Natural killer cell (primary cell): Measurements from ENCODE around the gene CCDC57. TPM values are rescaled to one million over a fixed set of nuclear protein-coding genes. Genes with fewer than 3 reads are reported as not detected.

Experiments used
- ATAC-seq, 3 donors: fragments of 150-1000 bp in 2 of 3; fragments of 200-7000 bp in 1 of 3; cut with Tn5 transposase; 1 replicate in 1 of 3; 2 replicates in 2 of 3; pipeline ENCODE4 v1.10.0; 2021; ENCODE audit warnings: mild to moderate bottlenecking in 2 of 3, moderate library complexity in 2 of 3
- DNase-seq, 2 donors: peaks; one replicate each; pipeline versions ENCODE4 v3.0.0 to v3.0.0-alpha.2; 2013 to 2021; ENCODE audit warnings: mixed read lengths in 1 of 2
- H3K27ac ChIP-seq: one replicate; pipeline ENCODE4 v1.5.1; 2013; ENCODE audit warnings: mild to moderate bottlenecking, low read length
- H3K27me3 ChIP-seq: one replicate; pipeline ENCODE4 v1.6.1; 2013; ENCODE audit warnings: low read length; ENCODE audit not compliant: control insufficient read depth, insufficient read depth
- H3K36me3 ChIP-seq: one replicate; pipeline ENCODE4 v1.6.1; 2013; ENCODE audit warnings: low read length; ENCODE audit not compliant: control insufficient read depth, insufficient read depth
- H3K4me1 ChIP-seq: one replicate; pipeline ENCODE4 v1.6.1; 2013; ENCODE audit warnings: low read length; ENCODE audit not compliant: control insufficient read depth, insufficient read depth
- H3K4me3 ChIP-seq: one replicate; pipeline ENCODE4 v1.5.1; 2013; ENCODE audit warnings: low read length
- H3K9me3 ChIP-seq: one replicate; pipeline ENCODE4 v1.6.1; 2013; ENCODE audit warnings: low read length; ENCODE audit not compliant: control insufficient read depth, insufficient read depth
- H3K27ac Mint-ChIP-seq, 2 donors: one replicate each; pipeline ENCODE4 v1.8.0; 2022; ENCODE audit warnings: mild to moderate bottlenecking in 2 of 2, mixed read lengths in 2 of 2, moderate library complexity in 1 of 2
- H3K27me3 Mint-ChIP-seq, 2 donors: one replicate each; pipeline ENCODE4 v1.8.0; 2022; ENCODE audit warnings: low read depth in 2 of 2, mixed read lengths in 2 of 2
- H3K36me3 Mint-ChIP-seq: one replicate; pipeline ENCODE4 v1.8.0; 2022; ENCODE audit warnings: mixed read lengths
- H3K4me1 Mint-ChIP-seq, 2 donors: one replicate each; pipeline ENCODE4 v1.8.0; 2022; ENCODE audit warnings: mixed read lengths in 2 of 2
- H3K4me3 Mint-ChIP-seq: one replicate; pipeline ENCODE4 v1.8.0; 2022; ENCODE audit warnings: mild to moderate bottlenecking, moderate library complexity, mixed read lengths
- H3K9me3 Mint-ChIP-seq, 2 donors: one replicate each; pipeline ENCODE4 v1.8.0; 2022; ENCODE audit warnings: mixed read lengths in 2 of 2
- WGBS: methylation state at CpG from one replicate; pipeline ENCODE4 v1.1.7; 2013; ENCODE audit warnings: missing lambda C conversion rate; ENCODE audit not compliant: insufficient coverage; 5-methylcytosine and 5-hydroxymethylcytosine counted together
- intact Hi-C: fragments of 100-400 bp; cut with micrococcal nuclease; formaldehyde crosslinking; loops from one replicate; pipeline ENCODE4 v1.14.2; 2022
- total RNA-seq, 4 donors: library from RNA; stranded (reverse); fragments of 120-200 nt in 1 of 4; gene quantifications; one replicate each; pipeline versions ENCODE4 v1.2.3 to v1.2.4, GENCODE V29; 2013 to 2022
- TF ChIP-seq, protein P1 (sequence below): fragments of 200-600 bp; IDR thresholded peaks from one replicate; pipeline ENCODE4 v1.8.0; 2022; ENCODE audit warnings: antibody characterized with exemption

The CCDC57 gene
- total RNA-seq, 3 donors from 2014 or later (not counting 1 experiment from before 2014, with no cell fraction given), result 69.7 to 79.2 (median 75.1) TPM

DNA sequence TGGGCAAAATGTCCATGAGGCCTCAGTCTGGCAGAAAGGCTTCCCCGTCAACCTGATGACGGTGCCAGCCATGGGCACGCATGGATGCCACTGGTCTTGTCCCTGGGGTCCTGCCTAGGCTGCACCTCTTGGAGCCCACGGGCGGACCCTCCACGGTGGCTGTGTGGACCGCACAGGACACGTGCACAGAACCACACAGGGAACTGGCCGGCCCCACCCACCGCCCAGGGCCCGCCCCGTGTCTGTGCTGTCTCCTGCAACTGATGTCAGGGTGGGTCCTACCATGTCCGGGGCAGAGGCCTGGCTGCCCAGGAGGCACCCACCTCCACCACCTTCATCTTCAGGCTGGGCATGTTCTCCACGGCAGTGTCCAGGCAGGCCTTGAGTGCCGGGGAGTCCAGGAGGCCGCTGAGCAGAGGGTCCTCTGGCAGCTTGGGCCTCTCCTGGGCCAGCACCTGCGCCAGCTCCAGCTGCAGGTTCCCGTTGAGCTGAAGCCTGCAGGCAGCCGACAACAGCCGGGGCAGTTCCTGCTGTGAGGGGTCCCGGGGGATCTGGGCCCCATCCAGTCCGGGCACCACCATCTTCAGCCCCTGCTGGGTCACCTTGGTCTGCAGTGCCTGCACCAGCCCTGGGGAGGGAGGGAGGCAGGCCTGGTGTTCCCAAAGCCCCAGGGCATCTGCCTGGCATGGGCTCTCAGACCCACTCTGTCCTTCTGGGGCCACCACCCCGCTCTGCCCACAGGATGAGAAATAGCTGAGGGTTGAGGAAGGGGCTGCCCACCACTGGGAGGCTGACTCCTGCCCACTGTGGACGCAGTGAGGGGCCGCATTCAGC, 126.5 kb downstream of the CCDC57 start:
- H3K36me3 Mint-ChIP-seq, result no peaks in the 10 kb centered on the region
- no peaks in the 10 kb centered on the region for H3K9me3 ChIP-seq
- H3K9me3 Mint-ChIP-seq, result no peaks in the 10 kb centered on the region
- H3K27me3 Mint-ChIP-seq, result no peaks in the 10 kb centered on the region
- no peak overlapping the region for H3K27ac Mint-ChIP-seq
- H3K4me3 Mint-ChIP-seq, result no peak overlapping the region
- intact Hi-C loops, result no loop called here
- H3K4me1 Mint-ChIP-seq, result no peaks in the 10 kb centered on the region
- peaks cover 65% of the 10 kb centered on the region for H3K36me3 ChIP-seq
- no peak for ATAC-seq
- TF ChIP-seq, protein P1, sequence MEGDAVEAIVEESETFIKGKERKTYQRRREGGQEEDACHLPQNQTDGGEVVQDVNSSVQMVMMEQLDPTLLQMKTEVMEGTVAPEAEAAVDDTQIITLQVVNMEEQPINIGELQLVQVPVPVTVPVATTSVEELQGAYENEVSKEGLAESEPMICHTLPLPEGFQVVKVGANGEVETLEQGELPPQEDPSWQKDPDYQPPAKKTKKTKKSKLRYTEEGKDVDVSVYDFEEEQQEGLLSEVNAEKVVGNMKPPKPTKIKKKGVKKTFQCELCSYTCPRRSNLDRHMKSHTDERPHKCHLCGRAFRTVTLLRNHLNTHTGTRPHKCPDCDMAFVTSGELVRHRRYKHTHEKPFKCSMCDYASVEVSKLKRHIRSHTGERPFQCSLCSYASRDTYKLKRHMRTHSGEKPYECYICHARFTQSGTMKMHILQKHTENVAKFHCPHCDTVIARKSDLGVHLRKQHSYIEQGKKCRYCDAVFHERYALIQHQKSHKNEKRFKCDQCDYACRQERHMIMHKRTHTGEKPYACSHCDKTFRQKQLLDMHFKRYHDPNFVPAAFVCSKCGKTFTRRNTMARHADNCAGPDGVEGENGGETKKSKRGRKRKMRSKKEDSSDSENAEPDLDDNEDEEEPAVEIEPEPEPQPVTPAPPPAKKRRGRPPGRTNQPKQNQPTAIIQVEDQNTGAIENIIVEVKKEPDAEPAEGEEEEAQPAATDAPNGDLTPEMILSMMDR, result no peak
- WGBS, result 95% methylated on average over 25 of the region's 25 CpGs
- DNase-seq, result no peak
- no peak overlapping the region for H3K27ac ChIP-seq
- H3K27me3 ChIP-seq, result no peaks in the 10 kb centered on the region
- no peak overlapping the region for H3K4me3 ChIP-seq
- H3K4me1 ChIP-seq, result no peaks in the 10 kb centered on the region

DNA sequence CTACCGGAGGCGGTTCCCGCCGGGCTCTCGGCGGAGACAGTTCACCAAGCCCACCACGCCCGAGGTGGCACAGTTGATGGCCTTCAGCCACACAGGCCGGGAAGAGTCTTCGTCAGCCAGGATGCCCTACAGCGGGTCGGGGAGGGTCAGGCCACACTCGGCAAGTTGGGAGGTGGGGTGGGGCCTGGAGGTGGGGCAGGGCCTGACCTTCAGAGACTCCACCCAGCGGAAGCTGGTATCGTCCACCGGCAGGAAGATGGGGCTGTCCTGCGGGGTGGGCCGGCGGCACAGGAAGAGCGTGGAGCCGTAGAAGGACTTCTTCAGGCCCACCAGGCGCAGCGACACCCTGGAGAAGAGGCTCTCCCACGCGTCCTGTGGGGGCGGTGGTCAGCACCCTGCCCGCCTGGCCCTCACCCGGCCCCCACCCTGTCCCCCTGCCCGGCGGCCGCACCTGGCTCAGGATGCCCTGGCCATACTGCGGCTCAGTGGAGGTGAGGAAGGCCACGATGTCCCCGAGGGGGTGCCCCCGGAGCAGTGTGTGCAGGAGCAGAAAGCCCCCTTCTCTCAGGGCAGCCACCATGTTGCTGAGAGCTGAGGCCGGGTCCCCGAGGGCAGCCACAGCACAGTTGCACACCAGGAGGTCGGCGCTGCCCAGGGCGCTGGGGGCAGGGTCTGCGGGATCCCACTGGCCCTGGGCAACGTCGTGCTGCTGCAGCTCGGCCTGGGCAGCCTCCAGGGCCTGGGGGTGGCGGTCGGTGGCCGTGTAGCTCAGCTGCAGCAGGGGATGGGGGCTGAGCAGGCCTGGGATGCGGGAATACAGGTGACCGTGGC, 127.4 kb downstream of the CCDC57 start:
- Mint-ChIP-seq H3K36me3 (no peaks in the 10 kb centered on the region), H3K4me3 (no peak overlapping the region), H3K9me3 (no peaks in the 10 kb centered on the region), H3K27ac (no peak overlapping the region), H3K4me1 (no peaks in the 10 kb centered on the region), H3K27me3 (no peaks in the 10 kb centered on the region)
- DNase-seq, result no peak
- no peak for ATAC-seq
- Histone ChIP-seq H3K4me3 (no peak overlapping the region), H3K9me3 (no peaks in the 10 kb centered on the region), H3K4me1 (no peaks in the 10 kb centered on the region), H3K27ac (no peak overlapping the region), H3K27me3 (no peaks in the 10 kb centered on the region), H3K36me3 (peaks cover 66% of the 10 kb centered on the region)
- TF ChIP-seq, protein P1, result no peak
- WGBS, result 93% methylated on average over 49 of the region's 49 CpGs
- intact Hi-C loops, result no loop called here

- no peak for DNase-seq
- H3K36me3 Mint-ChIP-seq, result no peaks in the 10 kb centered on the region
- H3K4me3 Mint-ChIP-seq, result no peak overlapping the region
- TF ChIP-seq, protein P1, result no peak
- Histone ChIP-seq H3K27me3 (no peaks in the 10 kb centered on the region), H3K9me3 (no peaks in the 10 kb centered on the region), H3K4me1 (no peaks in the 10 kb centered on the region), H3K27ac (no peak overlapping the region), H3K4me3 (no peak overlapping the region), H3K36me3 (peaks cover 70% of the 10 kb centered on the region)
- no peaks in the 10 kb centered on the region for H3K9me3 Mint-ChIP-seq
- no peak overlapping the region for H3K27ac Mint-ChIP-seq
- H3K4me1 Mint-ChIP-seq, result no peaks in the 10 kb centered on the region
- WGBS, result 93% methylated on average over 31 of the region's 31 CpGs
- intact Hi-C loops, result no loop called here
- H3K27me3 Mint-ChIP-seq, result no peaks in the 10 kb centered on the region
- no peak for ATAC-seq
These were observed 128.1 kb downstream of the CCDC57 start for GRCh38 chr17:82084373-82085030.
